Effector memory CD4-positive, alpha-beta T cell (primary cell): ENCODE data around the gene HAND1.

Experiments used
- DNase-seq, 3 donors: peaks; one replicate each; pipeline ENCODE4 v3.0.0-alpha.2; 2020
- H3K27ac ChIP-seq: 2 replicates; pipeline ENCODE4 v1.7.0; 2013; ENCODE audit warnings: mild to moderate bottlenecking, low read length, moderate library complexity; ENCODE audit not compliant: insufficient read depth, poor library complexity, severe bottlenecking
- H3K27me3 ChIP-seq: replicated peaks from 2 replicates; pipeline ENCODE4 v1.7.0; 2013; ENCODE audit warnings: mild to moderate bottlenecking, low read length; ENCODE audit not compliant: insufficient read depth, control insufficient read depth, poor library complexity, severe bottlenecking
- H3K36me3 ChIP-seq: 2 replicates; pipeline ENCODE4 v1.7.0; 2013; ENCODE audit warnings: mild to moderate bottlenecking, low read length, moderate library complexity; ENCODE audit not compliant: control insufficient read depth, insufficient read depth
- H3K4me1 ChIP-seq: 2 replicates; pipeline ENCODE4 v1.7.0; 2013; ENCODE audit warnings: low read length, mild to moderate bottlenecking; ENCODE audit not compliant: control insufficient read depth, insufficient read depth, poor library complexity, severe bottlenecking
- H3K4me3 ChIP-seq: 2 replicates; pipeline ENCODE4 v1.7.0; 2013; ENCODE audit warnings: low read length, low read depth, mild to moderate bottlenecking; ENCODE audit not compliant: insufficient read depth, poor library complexity, severe bottlenecking
- H3K9me3 ChIP-seq: 2 replicates; pipeline ENCODE4 v1.7.0; 2013; ENCODE audit warnings: mild to moderate bottlenecking, low read length, moderate library complexity; ENCODE audit not compliant: control insufficient read depth

Gene HAND1

GRCh38 chr5:154506716-154507080, 28.7 kb upstream of the HAND1 start:
- Histone ChIP-seq H3K36me3 (no peaks in the 10 kb centered on the region), H3K9me3 (no peaks in the 10 kb centered on the region), H3K27ac (no peak overlapping the region), H3K27me3 (no peaks in the 10 kb centered on the region), H3K4me1 (no peaks in the 10 kb centered on the region), H3K4me3 (no peak overlapping the region)
- DNase-seq = no peak

DNA sequence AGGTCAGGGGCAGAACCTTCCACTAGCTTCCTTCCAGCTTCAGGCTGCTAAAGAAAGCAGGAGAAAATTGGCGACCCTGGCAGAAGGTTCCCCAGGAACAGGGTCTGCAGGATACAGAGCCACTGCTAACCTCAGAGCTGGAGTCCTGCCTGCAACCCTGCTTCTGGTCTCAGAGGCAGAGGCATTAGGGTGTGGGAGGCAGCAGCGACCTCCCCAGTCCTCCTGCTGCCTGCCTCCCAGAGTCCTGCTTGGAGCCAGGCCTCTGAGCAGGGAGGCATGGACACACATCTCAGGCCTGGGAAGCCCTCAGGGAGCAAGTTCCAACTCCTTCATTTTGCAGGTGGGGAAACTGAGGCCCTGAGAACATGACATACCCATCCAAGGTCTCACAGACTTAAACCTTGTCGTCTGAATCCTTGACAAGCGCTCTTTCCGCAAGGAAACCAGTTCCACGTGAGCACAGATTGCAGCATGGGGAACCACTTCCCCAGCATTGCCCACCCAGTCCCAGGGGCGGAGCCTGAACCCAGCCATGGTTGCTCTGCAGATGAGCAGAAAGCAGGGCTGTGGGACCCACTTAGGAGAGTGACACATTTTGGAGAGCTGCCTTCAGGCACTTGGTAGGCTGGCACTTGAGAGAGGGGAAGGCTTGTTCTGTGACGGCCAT, 28.2 kb upstream of the HAND1 start:
- no peaks in the 10 kb centered on the region for H3K9me3 ChIP-seq
- no peaks in the 10 kb centered on the region for H3K27me3 ChIP-seq
- H3K4me1 ChIP-seq = no peaks in the 10 kb centered on the region
- DNase-seq = no peak
- no peak overlapping the region for H3K27ac ChIP-seq
- H3K4me3 ChIP-seq = no peak overlapping the region
- no peaks in the 10 kb centered on the region for H3K36me3 ChIP-seq

GRCh38 chr5:154505567-154505966, 27.5 kb upstream of the HAND1 start:
- H3K27me3 ChIP-seq = no peaks in the 10 kb centered on the region
- no peak overlapping the region for H3K27ac ChIP-seq
- no peaks in the 10 kb centered on the region for H3K9me3 ChIP-seq
- no peaks in the 10 kb centered on the region for H3K4me1 ChIP-seq
- H3K36me3 ChIP-seq = no peaks in the 10 kb centered on the region
- DNase-seq = no peak
- no peak overlapping the region for H3K4me3 ChIP-seq

GRCh38 chr5:154503698-154504039, 25.6 kb upstream of the HAND1 start:
- no peak for DNase-seq

DNA sequence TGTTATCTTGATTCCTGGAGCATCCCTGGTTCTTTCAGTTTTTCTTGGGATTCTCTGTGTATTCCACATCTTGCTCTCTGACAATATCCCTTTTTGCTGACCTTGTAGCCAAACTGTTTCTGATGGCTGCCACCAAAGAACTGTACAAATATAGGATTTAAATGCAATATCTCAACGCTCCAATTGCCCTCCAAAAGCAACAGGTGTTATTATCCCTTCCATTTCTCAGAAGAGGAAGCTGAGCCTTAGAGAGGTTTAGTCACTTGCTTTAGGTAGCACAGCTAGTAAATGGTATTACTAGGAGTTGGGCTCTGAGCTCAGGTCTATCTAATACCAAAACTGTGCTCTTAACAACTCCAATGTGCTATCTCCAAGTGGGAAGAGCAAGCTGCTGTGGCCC, 24.2 kb upstream of the HAND1 start:
- Histone ChIP-seq H3K9me3 (no peaks in the 10 kb centered on the region), H3K36me3 (no peaks in the 10 kb centered on the region), H3K4me3 (no peak overlapping the region), H3K27me3 (no peaks in the 10 kb centered on the region), H3K4me1 (no peaks in the 10 kb centered on the region), H3K27ac (no peak overlapping the region)
- DNase-seq = no peak

More at GRCh38 chr5:154503698-154504039, 25.6 kb upstream of the HAND1 start:
- no peak overlapping the region for H3K27ac ChIP-seq
- no peak overlapping the region for H3K4me3 ChIP-seq
- no peaks in the 10 kb centered on the region for H3K36me3 ChIP-seq
- no peaks in the 10 kb centered on the region for H3K9me3 ChIP-seq
- H3K4me1 ChIP-seq = no peaks in the 10 kb centered on the region
- no peaks in the 10 kb centered on the region for H3K27me3 ChIP-seq

DNA sequence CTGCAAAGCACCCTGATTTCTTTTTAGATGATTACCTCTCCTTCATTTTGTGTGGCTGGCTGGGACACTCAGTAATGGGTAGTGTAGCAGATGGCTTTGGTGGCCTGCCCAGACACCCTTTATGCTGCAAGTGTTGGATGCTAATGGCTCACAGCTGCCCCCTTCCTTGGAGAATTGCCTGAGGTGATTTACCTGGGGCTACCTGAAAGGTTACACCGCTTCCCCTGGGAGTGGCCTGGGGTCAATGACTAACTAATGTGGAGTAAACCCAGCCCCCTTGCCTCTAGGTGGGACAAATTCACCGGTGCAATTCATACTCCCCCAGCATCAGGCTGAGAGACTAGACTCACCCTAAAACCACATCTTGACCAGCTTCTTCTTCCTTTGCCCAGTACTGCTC, 23.5 kb upstream of the HAND1 start:
- DNase-seq = no peak
- H3K9me3 ChIP-seq = no peaks in the 10 kb centered on the region
- no peak overlapping the region for H3K27ac ChIP-seq
- H3K4me1 ChIP-seq = no peaks in the 10 kb centered on the region
- no peak overlapping the region for H3K4me3 ChIP-seq
- H3K36me3 ChIP-seq = no peaks in the 10 kb centered on the region
- no peaks in the 10 kb centered on the region for H3K27me3 ChIP-seq

DNA sequence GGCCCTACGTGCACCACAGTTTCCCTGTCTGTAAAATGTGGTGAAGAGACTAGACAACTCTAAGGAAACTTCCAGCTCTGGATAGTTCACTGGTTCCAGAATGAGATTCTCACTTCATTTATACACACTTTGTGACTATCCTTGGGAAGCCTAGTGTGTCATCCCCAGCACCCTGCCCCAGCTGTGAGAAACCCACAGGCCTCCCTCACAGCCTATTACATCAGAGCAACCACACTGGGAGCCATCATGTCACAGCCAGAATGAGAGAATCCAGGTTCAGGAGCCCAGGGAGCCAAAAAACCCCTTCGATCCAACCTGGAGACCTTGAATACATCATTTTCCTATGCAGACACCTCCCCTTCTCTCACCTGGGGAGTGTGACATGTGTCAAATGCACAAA, 21.0 kb upstream of the HAND1 start:
- Histone ChIP-seq H3K9me3 (no peaks in the 10 kb centered on the region), H3K4me1 (no peaks in the 10 kb centered on the region), H3K36me3 (no peaks in the 10 kb centered on the region), H3K27ac (no peak overlapping the region), H3K4me3 (no peak overlapping the region), H3K27me3 (no peaks in the 10 kb centered on the region)
- no peak for DNase-seq

- Histone ChIP-seq H3K4me3 (no peak overlapping the region), H3K4me1 (no peaks in the 10 kb centered on the region), H3K36me3 (no peaks in the 10 kb centered on the region), H3K9me3 (no peaks in the 10 kb centered on the region), H3K27ac (no peak overlapping the region), H3K27me3 (no peaks in the 10 kb centered on the region)
- DNase-seq = no peak
Measured at GRCh38 chr5:154498591-154498990, 20.6 kb upstream of the HAND1 start.

DNA sequence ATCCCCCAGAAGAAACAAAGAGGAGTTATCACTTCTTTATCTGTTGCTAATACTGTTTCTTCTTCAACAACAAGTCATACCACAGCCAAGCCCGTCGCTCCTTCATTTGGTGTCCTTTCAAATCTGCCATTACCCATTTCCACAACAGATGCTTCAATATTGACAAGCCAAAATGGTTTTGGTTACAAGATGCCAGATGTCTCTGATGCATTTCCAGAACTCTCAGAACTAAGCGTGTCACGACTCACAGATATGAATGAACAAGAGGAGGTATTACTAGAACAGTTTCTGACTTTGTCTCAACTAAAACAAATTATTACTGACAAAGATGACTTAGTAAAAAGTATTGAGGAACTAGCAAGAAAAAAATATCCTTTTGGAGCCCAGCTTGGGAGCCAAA, 16.0 kb upstream of the HAND1 start:
- Histone ChIP-seq H3K36me3 (no peaks in the 10 kb centered on the region), H3K4me3 (no peak overlapping the region), H3K9me3 (no peaks in the 10 kb centered on the region), H3K27ac (no peak overlapping the region), H3K27me3 (peaks cover 13% of the 10 kb centered on the region), H3K4me1 (no peaks in the 10 kb centered on the region)
- no peak for DNase-seq

- peaks cover 15% of the 10 kb centered on the region for H3K27me3 ChIP-seq
- no peaks in the 10 kb centered on the region for H3K4me1 ChIP-seq
- H3K36me3 ChIP-seq = no peaks in the 10 kb centered on the region
- H3K4me3 ChIP-seq = no peak overlapping the region
- H3K27ac ChIP-seq = no peak overlapping the region
- no peaks in the 10 kb centered on the region for H3K9me3 ChIP-seq
- no peak for DNase-seq
Measured at GRCh38 chr5:154493274-154493673, 15.2 kb upstream of the HAND1 start.
